Common myeloid progenitor, CD34-positive (primary cell): Measurements from ENCODE around the gene GNA12.
"Not testable (repeated sequence)": the region's sequence is repeated elsewhere in the genome, so short reads cannot be mapped to it uniquely, and the experiment has no call there.

ENCODE experiments used
- CTCF ChIA-PET: fragments of 350-600 bp; sonication (Branson Sonifier 250); formaldehyde crosslinking; loops from one replicate; lab custom pipeline; 2021; ENCODE audit warnings: antibody characterized with exemption; lab: Charles Lee
- POLR2A ChIA-PET: fragments of 350-600 bp; sonication (Branson Sonifier 250); formaldehyde crosslinking; loops from one replicate; lab custom pipeline; 2021; ENCODE audit warnings: antibody characterized with exemption; lab: Charles Lee
- DNase-seq, 3 donors: peaks; one replicate each; pipeline versions ENCODE4 v3.0.0 to v3.0.0-alpha.2; 2013
- H3K27ac ChIP-seq, 2 experiments: 1 replicate in 1 of 2; 2 replicates in 1 of 2; pipeline ENCODE4 v1.7.0; 2013; ENCODE audit warnings: inconsistent platforms in 2 of 2, low read length in 2 of 2, mild to moderate bottlenecking in 2 of 2, low read depth in 1 of 2, moderate library complexity in 1 of 2; ENCODE audit not compliant: severe bottlenecking in 2 of 2, insufficient read depth in 1 of 2, poor library complexity in 1 of 2
- H3K27me3 ChIP-seq, 5 experiments: replicated peaks in 2 of 5; 1 replicate in 3 of 5; 2 replicates in 2 of 5; pipeline versions ENCODE4 v1.6.1 to v1.7.0; 2013; ENCODE audit warnings: low read length in 4 of 5, mild to moderate bottlenecking in 2 of 5, moderate library complexity in 2 of 5, inconsistent platforms in 1 of 5; ENCODE audit not compliant: insufficient read depth in 5 of 5, control insufficient read depth in 4 of 5
- H3K36me3 ChIP-seq, 4 experiments: 1 replicate in 2 of 4; 2 replicates in 2 of 4; pipeline versions ENCODE4 v1.6.1 to v1.7.0; 2013; ENCODE audit warnings: low read length in 3 of 4, control low read depth in 1 of 4, mild to moderate bottlenecking in 1 of 4; ENCODE audit not compliant: control insufficient read depth in 4 of 4, insufficient read depth in 4 of 4
- H3K4me1 ChIP-seq, 4 experiments: 1 replicate in 3 of 4; 2 replicates in 1 of 4; pipeline versions ENCODE4 v1.6.1 to v1.7.1; 2013; ENCODE audit warnings: low read length in 3 of 4, mild to moderate bottlenecking in 3 of 4, control low read depth in 1 of 4, inconsistent platforms in 1 of 4, moderate library complexity in 1 of 4; ENCODE audit not compliant: control insufficient read depth in 4 of 4, insufficient read depth in 4 of 4; ENCODE audit errors: control extremely low read depth in 1 of 4
- H3K4me3 ChIP-seq, 7 experiments: 1 replicate in 4 of 7; 2 replicates in 3 of 7; pipeline versions ENCODE4 v1.5.1 to v1.7.0; 2013; ENCODE audit warnings: mild to moderate bottlenecking in 7 of 7, low read length in 6 of 7, moderate library complexity in 6 of 7, inconsistent platforms in 2 of 7, low read depth in 2 of 7, control low read depth in 1 of 7; ENCODE audit not compliant: insufficient read depth in 4 of 7, control insufficient read depth in 1 of 7; ENCODE audit errors: extremely low read depth in 1 of 7
- H3K9me3 ChIP-seq, 5 experiments: 1 replicate in 4 of 5; 2 replicates in 1 of 5; pipeline versions ENCODE4 v1.6.1 to v1.7.1; 2013; ENCODE audit warnings: low read length in 4 of 5, mild to moderate bottlenecking in 2 of 5, inconsistent platforms in 1 of 5, low read depth in 1 of 5, moderate library complexity in 1 of 5; ENCODE audit not compliant: control insufficient read depth in 4 of 5, insufficient read depth in 2 of 5; ENCODE audit errors: control extremely low read depth in 1 of 5
- WGBS: methylation state at CpG from one replicate; pipeline ENCODE4 v1.1.5; 2013; ENCODE audit not compliant: insufficient coverage; 5-methylcytosine and 5-hydroxymethylcytosine counted together

Gene GNA12

DNA sequence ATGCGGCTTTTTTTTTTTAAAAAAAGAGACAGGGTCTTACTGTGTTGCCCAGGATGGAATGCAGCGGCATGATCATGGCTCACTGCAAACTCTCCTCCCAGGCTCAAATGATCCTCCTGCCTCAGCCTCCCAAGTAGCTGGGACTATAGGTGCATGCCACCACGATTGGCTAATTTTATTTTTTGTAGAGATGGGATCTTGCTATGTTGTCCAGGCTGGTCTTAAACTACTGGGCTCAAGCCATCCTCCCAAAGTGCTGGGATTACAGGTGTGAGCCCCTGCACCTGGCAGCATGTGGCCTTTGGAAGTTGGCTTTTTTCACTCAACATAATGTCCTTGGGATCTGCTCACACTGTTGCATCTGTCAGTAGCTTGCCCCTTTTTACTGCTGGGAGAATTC lies 91.0 kb downstream of the GNA12 start:
- H3K27me3 ChIP-seq = no peaks in the 10 kb centered on the region
- DNase-seq = no peak
- ChIA-PET CTCF (interaction anchor here (1.0 to 1.6 kb wide), 2 partner anchors 13 to 22 kb away, joined by 3 read pairs; no protein-coding TSS in a partner anchor), POLR2A (no interaction called here)
- peaks cover 7 to 32% (median 16%) of the 10 kb centered on the region in 4 experiments for H3K4me1 ChIP-seq
- no peak overlapping the region for H3K27ac ChIP-seq
- no peak overlapping the region for H3K4me3 ChIP-seq
- peaks cover 0 to 7% (median 0%) of the 10 kb centered on the region in 5 experiments for H3K9me3 ChIP-seq
- WGBS = 96% methylated on average over 3 of the region's 3 CpGs
- peaks cover 0 to 28% (median 11%) of the 10 kb centered on the region in 4 experiments for H3K36me3 ChIP-seq

DNA sequence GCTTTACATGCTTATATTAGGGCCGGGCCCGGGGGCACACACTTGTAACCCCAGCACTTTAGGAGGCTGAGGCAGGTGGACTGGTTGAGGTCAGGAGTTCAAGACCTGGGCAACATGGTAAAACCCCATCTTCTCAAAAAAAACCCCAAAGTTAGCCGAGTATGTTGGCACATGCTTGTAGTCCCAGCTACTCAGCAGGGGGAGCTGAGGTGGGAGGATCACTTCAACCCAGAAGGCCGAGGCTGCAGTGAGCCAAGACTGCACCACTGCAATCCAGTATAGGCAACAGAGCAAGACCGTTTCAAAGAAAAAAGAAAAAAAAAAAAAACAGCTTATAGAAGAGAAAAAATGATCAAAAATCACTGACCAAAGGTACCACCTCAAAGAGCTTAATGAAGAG lies 93.0 kb downstream of the GNA12 start:
- no peaks in the 10 kb centered on the region for H3K27me3 ChIP-seq

DNA sequence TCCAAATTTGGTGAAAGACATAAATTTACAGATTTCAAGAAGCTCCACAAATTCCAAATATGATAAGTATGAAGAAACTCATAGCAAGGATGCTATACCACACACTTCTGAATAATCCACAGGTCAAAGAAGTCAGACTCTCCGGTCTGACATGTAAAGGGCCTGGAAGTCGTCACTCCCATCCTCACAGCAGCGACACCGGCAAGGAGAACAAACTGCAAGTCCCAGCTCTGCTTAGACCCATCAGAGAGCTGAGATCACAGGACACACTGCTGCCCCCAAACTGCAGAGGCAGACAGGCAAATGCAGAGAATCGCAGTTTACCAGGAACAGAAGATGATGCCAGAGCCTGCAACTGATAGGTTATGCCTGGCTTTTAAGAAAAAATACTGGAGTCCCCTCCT lies 94.1 kb downstream of the GNA12 start:
- peaks cover 0 to 21% (median 6%) of the 10 kb centered on the region in 4 experiments for H3K36me3 ChIP-seq
- peaks cover 0 to 12% (median 1%) of the 10 kb centered on the region in 4 experiments for H3K4me1 ChIP-seq
- CTCF ChIA-PET = interaction anchor here (0.9 to 1.7 kb wide), 2 partner anchors 13 to 21 kb away, joined by 3 to 4 read pairs; no protein-coding TSS in a partner anchor
- POLR2A ChIA-PET = no interaction called here
- H3K27ac ChIP-seq = no peak overlapping the region
- WGBS = 100% methylated on average over 3 of the region's 5 CpGs
- H3K4me3 ChIP-seq = no peak overlapping the region
- H3K27me3 ChIP-seq = no peaks in the 10 kb centered on the region
- H3K9me3 ChIP-seq = peaks cover 0 to 7% (median 0%) of the 10 kb centered on the region in 5 experiments
- DNase-seq = no peak

More for the DNA sequence above, 93.0 kb downstream of the GNA12 start:
- WGBS = 92% methylated on average over 2 of the region's 5 CpGs
- Histone ChIP-seq H3K36me3 (peaks cover 0 to 23% (median 10%) of the 10 kb centered on the region in 4 experiments), H3K4me3 (no peak overlapping the region), H3K9me3 (peaks cover 0 to 7% (median 0%) of the 10 kb centered on the region in 5 experiments), H3K4me1 (peaks cover 0 to 12% (median 1%) of the 10 kb centered on the region in 4 experiments), H3K27ac (no peak overlapping the region)
- no peak for DNase-seq
- ChIA-PET CTCF (interaction anchor here (0.8 to 1.7 kb wide), 4 partner anchors 10 to 23 kb away, joined by 3 to 5 read pairs (median 4); no protein-coding TSS in a partner anchor), POLR2A (no interaction called here)

DNA sequence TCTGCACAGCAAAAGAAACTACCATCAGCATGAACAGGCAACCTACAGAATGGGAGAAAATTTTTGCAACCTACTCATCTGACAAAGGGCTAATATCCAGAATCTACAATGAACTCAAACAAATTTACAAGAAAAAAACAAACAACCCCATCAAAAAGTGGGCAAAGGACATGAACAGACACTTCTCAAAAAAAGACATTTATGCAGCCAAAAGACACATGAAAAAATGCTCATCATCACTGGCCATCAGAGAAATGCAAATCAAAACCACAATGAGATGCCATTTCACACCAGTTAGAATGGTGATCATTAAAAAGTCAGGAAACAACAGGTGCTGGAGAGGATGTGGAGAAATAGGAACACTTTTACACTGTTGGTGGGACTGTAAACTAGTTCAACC lies 95.4 kb downstream of the GNA12 start:
- Histone ChIP-seq H3K4me1 (peaks cover 0 to 12% (median 1%) of the 10 kb centered on the region in 4 experiments), H3K36me3 (peaks cover 0 to 10% (median 5%) of the 10 kb centered on the region in 4 experiments)
- CTCF ChIA-PET, DNase-seq, H3K27ac ChIP-seq, H3K4me3 ChIP-seq, H3K27me3 ChIP-seq, H3K9me3 ChIP-seq, POLR2A ChIA-PET: not testable (repeated sequence)

DNA sequence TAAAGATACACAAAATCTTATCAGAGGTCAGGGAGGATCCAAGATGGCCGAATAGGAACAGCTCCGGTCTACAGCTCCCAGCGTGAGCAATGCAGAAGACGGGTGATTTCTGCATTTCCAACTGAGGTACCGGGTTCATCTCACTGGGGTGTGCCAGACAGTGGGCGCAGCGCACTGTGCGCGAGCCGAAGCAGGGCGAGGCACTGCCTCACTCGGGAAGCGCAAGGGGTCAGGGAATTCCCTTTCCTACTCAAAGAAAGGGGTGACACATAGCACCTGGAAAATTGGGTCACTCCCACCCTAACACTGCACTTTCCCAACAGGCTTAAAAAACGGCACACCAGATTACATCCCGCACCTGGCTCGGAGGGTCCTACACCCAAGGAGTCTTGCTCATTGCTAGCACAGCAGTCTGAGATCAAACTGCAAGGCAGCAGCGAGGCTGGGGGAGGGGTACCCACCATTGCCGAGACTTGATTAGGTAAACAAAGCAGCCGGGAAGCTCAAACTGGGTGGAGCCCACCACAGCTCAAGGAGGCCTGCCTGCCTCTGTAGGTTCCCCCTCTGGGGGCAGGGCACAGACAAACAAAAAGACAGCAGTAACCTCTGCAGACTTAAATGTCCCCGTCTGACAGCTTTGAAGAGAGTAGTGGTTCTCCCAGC lies 100.5 kb downstream of the GNA12 start:
- H3K27ac ChIP-seq, H3K4me3 ChIP-seq, DNase-seq, H3K27me3 ChIP-seq, POLR2A ChIA-PET, H3K9me3 ChIP-seq: not testable (repeated sequence)
- 90% methylated on average over 16 of the region's 20 CpGs for WGBS
- H3K4me1 ChIP-seq = peaks cover 0 to 12% (median 9%) of the 10 kb centered on the region in 4 experiments
- peaks cover 0 to 17% (median 5%) of the 10 kb centered on the region in 4 experiments for H3K36me3 ChIP-seq
- CTCF ChIA-PET = interaction anchor here (2.0 to 23.9 kb wide), 2 partner anchors 14 to 24 kb away, joined by 7 to 441 read pairs; no protein-coding TSS in a partner anchor

DNA sequence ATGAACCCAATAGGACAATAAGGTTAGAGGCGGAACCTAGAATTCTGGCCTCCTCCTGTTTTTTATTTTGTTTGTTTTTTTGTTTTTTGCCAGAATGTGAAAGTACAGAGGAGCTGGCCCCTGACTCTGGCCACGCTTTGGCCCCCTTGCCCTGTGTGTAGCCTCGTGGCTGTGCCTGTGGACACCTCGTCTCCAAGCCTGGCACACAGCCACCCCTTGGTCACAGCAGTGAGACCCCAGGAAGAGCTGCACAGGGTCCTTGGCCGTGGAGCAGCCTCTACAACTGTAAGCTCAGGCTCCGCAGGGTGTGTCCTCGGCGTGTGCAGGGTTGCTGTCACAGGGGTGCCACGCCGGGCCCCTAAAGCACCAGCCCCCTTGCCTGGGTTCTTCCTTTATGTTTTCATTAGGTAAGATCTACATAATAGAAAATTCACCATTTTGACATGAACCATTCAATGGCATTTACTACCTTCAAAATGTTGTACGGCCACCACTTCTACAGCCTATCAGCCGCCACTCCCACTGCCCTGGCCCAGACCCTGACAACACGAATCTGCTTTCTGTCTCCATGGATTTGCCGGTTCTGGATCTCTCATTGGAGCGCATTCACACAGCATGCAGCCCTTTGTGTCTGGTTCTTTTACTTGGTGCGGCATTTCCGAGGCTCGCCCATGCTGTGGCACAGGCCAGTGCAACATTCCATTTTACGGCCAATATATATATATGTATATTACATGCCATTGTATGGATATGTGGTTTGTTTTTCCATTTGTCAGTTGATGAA lies 105.2 kb downstream of the GNA12 start:
- peak overlapping the region; percentile 79 to 85 for H3K27ac ChIP-seq
- no peak for DNase-seq
- H3K9me3 ChIP-seq = peaks cover 0 to 6% (median 0%) of the 10 kb centered on the region in 5 experiments
- H3K4me3 ChIP-seq = peak overlapping the region in 2 of 7 experiments; percentile 41 to 58
- 93% methylated on average over 13 of the region's 19 CpGs for WGBS
- ChIA-PET POLR2A (interaction anchor here (0.6 to 5.5 kb wide), 9 partner anchors 13 to 221 kb away, joined by 3 to 105 read pairs (median 4); no protein-coding TSS in a partner anchor), CTCF (interaction anchor here (0.6 to 23.9 kb wide), 8 partner anchors 14 to 89 kb away, joined by 3 to 441 read pairs (median 3); no protein-coding TSS in a partner anchor)
- peaks cover 0 to 17% (median 5%) of the 10 kb centered on the region in 4 experiments for H3K36me3 ChIP-seq
- no peaks in the 10 kb centered on the region for H3K27me3 ChIP-seq
- H3K4me1 ChIP-seq = peaks cover 9 to 59% (median 56%) of the 10 kb centered on the region in 4 experiments
